IMR-90 (cell line): ENCODE measurements around the gene NCR2. TPM values are rescaled to one million over a fixed set of nuclear protein-coding genes. Genes with fewer than 3 reads are reported as not detected.

Experiments used
- ATAC-seq: fragments of 200-7000 bp; cut with Tn5 transposase; 2 replicates; pipeline ENCODE4 v1.9.1; 2020; ENCODE audit warnings: low read depth, mild to moderate bottlenecking, moderate library complexity
- BruUV-seq: library from RNA; stranded (reverse); fragments of 400-500 nt; replicated peaks from 2 replicates; lab custom pipeline; 2021; lab: Mats Ljungman, UMichigan
- CTCF ChIA-PET: fragments of 300-600 bp; formaldehyde crosslinking; extraction: SDS; loops from one replicate; lab custom pipeline; 2021; ENCODE audit warnings: antibody characterized with exemption; lab: Yijun Ruan, JAX
- POLR2A ChIA-PET: fragments of 300-600 bp; sonication (Branson Sonifier 250); formaldehyde crosslinking; loops from one replicate; lab custom pipeline; 2022; ENCODE audit warnings: antibody characterized with exemption; ENCODE audit not compliant: unreplicated experiment; lab: Charles Lee
- DNase-seq: peaks from one replicate; pipeline ENCODE4 v3.0.0; 2013
- H2AFZ ChIP-seq: replicated peaks from 2 replicates; pipeline ENCODE3; 2013; ENCODE audit warnings: low read length, mild to moderate bottlenecking; ENCODE audit not compliant: poor library complexity
- H2AK5ac ChIP-seq: 2 replicates; pipeline ENCODE4 v1.6.1; 2013; ENCODE audit warnings: low read depth, low read length, inconsistent platforms
- H2AK9ac ChIP-seq: replicated peaks from 2 replicates; pipeline ENCODE3; 2013; ENCODE audit warnings: mild to moderate bottlenecking, low read depth, low read length, moderate library complexity; ENCODE audit not compliant: poor library complexity
- H2BK120ac ChIP-seq: 2 replicates; pipeline ENCODE4 v1.6.1; 2013; ENCODE audit warnings: low read depth, low read length, inconsistent platforms
- H2BK15ac ChIP-seq: 3 replicates; pipeline ENCODE4 v1.6.1; 2013; ENCODE audit warnings: low read depth, low read length, inconsistent platforms
- H2BK20ac ChIP-seq: 2 replicates; pipeline ENCODE4 v1.6.1; 2013; ENCODE audit warnings: low read depth, mild to moderate bottlenecking, inconsistent platforms, low read length, moderate library complexity
- H2BK5ac ChIP-seq: 2 replicates; pipeline ENCODE4 v1.6.1; 2013; ENCODE audit warnings: mild to moderate bottlenecking, low read depth, low read length, inconsistent platforms; ENCODE audit not compliant: poor library complexity, severe bottlenecking
- H3K14ac ChIP-seq: replicated peaks from 2 replicates; pipeline ENCODE4 v1.6.1; 2013; ENCODE audit warnings: low read depth, low read length, inconsistent platforms
- H3K18ac ChIP-seq: 2 replicates; pipeline ENCODE4 v1.6.1; 2013; ENCODE audit warnings: low read depth, low read length, control low read depth
- H3K23ac ChIP-seq: 2 replicates; pipeline ENCODE4 v1.6.1; 2013; ENCODE audit warnings: low read depth, low read length, inconsistent platforms
- H3K27ac ChIP-seq: 2 replicates; pipeline ENCODE4 v1.5.1; 2013; ENCODE audit warnings: mild to moderate bottlenecking, control low read depth, low read length; ENCODE audit not compliant: insufficient read depth
- H3K27me3 ChIP-seq: 2 replicates; pipeline ENCODE4 v1.6.1; 2013; ENCODE audit warnings: low read length; ENCODE audit not compliant: control insufficient read depth, insufficient read depth
- H3K36me3 ChIP-seq: 2 replicates; pipeline ENCODE4 v1.6.1; 2013; ENCODE audit warnings: low read length, mixed read lengths; ENCODE audit not compliant: control insufficient read depth, insufficient read depth
- H3K4ac ChIP-seq: 2 replicates; pipeline ENCODE4 v1.6.1; 2013; ENCODE audit warnings: low read depth, low read length, inconsistent platforms
- H3K4me1 ChIP-seq: 2 replicates; pipeline ENCODE4 v1.6.1; 2013; ENCODE audit warnings: low read length, mixed read lengths; ENCODE audit not compliant: control insufficient read depth, insufficient read depth
- H3K4me2 ChIP-seq: 2 replicates; pipeline ENCODE4 v1.6.1; 2013; ENCODE audit warnings: low read depth, mild to moderate bottlenecking, control low read depth, low read length, moderate library complexity
- H3K4me3 ChIP-seq: 2 replicates; pipeline ENCODE4 v1.5.1; 2013; ENCODE audit warnings: low read depth, mild to moderate bottlenecking, control low read depth, low read length, moderate library complexity; ENCODE audit not compliant: insufficient read depth
- H3K56ac ChIP-seq: 2 replicates; pipeline ENCODE4 v1.6.1; 2013; ENCODE audit warnings: low read length, inconsistent platforms; ENCODE audit not compliant: insufficient read depth; ENCODE audit errors: extremely low read depth
- H3K79me1 ChIP-seq, 2 experiments: 2 replicates each; pipeline ENCODE4 v1.6.1; 2013; ENCODE audit warnings: low read length in 2 of 2, inconsistent platforms in 1 of 2, low read depth in 1 of 2
- H3K9ac ChIP-seq: 2 replicates; pipeline ENCODE4 v1.6.1; 2013; ENCODE audit warnings: low read depth, low read length, control low read depth
- H3K9me1 ChIP-seq: 2 replicates; pipeline ENCODE4 v1.6.1; 2013; ENCODE audit warnings: low read length, inconsistent platforms; ENCODE audit not compliant: insufficient read depth
- H3K9me3 ChIP-seq: 2 replicates; pipeline ENCODE4 v1.6.1; 2013; ENCODE audit warnings: low read length; ENCODE audit not compliant: control insufficient read depth, insufficient read depth
- H4K20me1 ChIP-seq: 2 replicates; pipeline ENCODE4 v1.6.1; 2013; ENCODE audit warnings: low read length, inconsistent platforms; ENCODE audit not compliant: insufficient read depth
- H4K5ac ChIP-seq: 2 replicates; pipeline ENCODE4 v1.6.1; 2013; ENCODE audit warnings: mild to moderate bottlenecking, low read depth, low read length, control low read depth
- H4K8ac ChIP-seq, 2 experiments: 2 replicates each; pipeline ENCODE4 v1.6.1; 2013; ENCODE audit warnings: low read depth in 2 of 2, low read length in 2 of 2, control low read depth in 1 of 2, inconsistent platforms in 1 of 2
- H4K91ac ChIP-seq: 2 replicates; pipeline ENCODE4 v1.6.1; 2013; ENCODE audit warnings: low read depth, low read length, inconsistent platforms; ENCODE audit not compliant: insufficient read depth
- FOS ChIP-seq: fragments of 150-350 bp; IDR thresholded peaks from 2 replicates; pipeline ENCODE4 v1.6.1; 2016; ENCODE audit warnings: low read depth, low read length
- RAD21 ChIP-seq: IDR thresholded peaks from 2 replicates; pipeline ENCODE4 v1.6.1; 2012; ENCODE audit warnings: low read length, improper control_type of control experiment
- SMC3 ChIP-seq: fragments of 150-350 bp; IDR thresholded peaks from 2 replicates; pipeline ENCODE4 v1.6.1; 2016; ENCODE audit warnings: low read depth, mild to moderate bottlenecking, antibody characterized with exemption, low read length, moderate library complexity
- WGBS, 2 experiments: methylation state at CpG; one replicate each; pipeline versions ENCODE4 v1.1.5 to v1.1.7; 2013; ENCODE audit warnings: missing lambda C conversion rate in 2 of 2; ENCODE audit not compliant: insufficient read length in 1 of 2; ENCODE audit errors: extremely low coverage in 2 of 2; 5-methylcytosine and 5-hydroxymethylcytosine counted together
- dilution Hi-C: fragments of 300-500 bp; cut with HindIII; formaldehyde crosslinking; loops from one replicate; pipeline ENCODE4 v1.14.3; 2018; ENCODE audit warnings: low sequenced_read_pairs; ENCODE audit not compliant: unreplicated experiment
- in situ Hi-C: fragments of 300-500 bp; cut with MboI; formaldehyde crosslinking; loops from 3 replicates; pipeline ENCODE4 v1.14.3; 2019; ENCODE audit warnings: low sequenced_read_pairs, inconsistent platforms, mixed read lengths
- intact Hi-C: fragments of 100-400 bp; cut with micrococcal nuclease; formaldehyde crosslinking; loops from 2 replicates; pipeline ENCODE4 v1.10.0; 2022
- polyA plus RNA-seq, 3 experiments: library from polyadenylated mRNA; depleted of rRNA; stranded (reverse); fragments of >200 nt; gene quantifications; 2 replicates each; pipeline ENCODE4 v1.2.3, GENCODE V29; 2012; ENCODE audit warnings: low replicate concordance in 1 of 3
- total RNA-seq: library from RNA; depleted of rRNA; stranded (reverse); fragments of >200 nt; gene quantifications from 2 replicates; pipeline ENCODE4 v1.2.3, GENCODE V29; 2012
- TF ChIP-seq, protein P1 (sequence below): conservative IDR thresholded peaks from 2 replicates; pipeline ENCODE4 v1.5.1; 2012; ENCODE audit warnings: mild to moderate bottlenecking, low read depth, low read length, improper control_type of control experiment

NCR2 gene
- total and polyA plus RNA-seq, 2 of the 4 experiments (the other 2 are of a cell fraction), result not detected

DNA sequence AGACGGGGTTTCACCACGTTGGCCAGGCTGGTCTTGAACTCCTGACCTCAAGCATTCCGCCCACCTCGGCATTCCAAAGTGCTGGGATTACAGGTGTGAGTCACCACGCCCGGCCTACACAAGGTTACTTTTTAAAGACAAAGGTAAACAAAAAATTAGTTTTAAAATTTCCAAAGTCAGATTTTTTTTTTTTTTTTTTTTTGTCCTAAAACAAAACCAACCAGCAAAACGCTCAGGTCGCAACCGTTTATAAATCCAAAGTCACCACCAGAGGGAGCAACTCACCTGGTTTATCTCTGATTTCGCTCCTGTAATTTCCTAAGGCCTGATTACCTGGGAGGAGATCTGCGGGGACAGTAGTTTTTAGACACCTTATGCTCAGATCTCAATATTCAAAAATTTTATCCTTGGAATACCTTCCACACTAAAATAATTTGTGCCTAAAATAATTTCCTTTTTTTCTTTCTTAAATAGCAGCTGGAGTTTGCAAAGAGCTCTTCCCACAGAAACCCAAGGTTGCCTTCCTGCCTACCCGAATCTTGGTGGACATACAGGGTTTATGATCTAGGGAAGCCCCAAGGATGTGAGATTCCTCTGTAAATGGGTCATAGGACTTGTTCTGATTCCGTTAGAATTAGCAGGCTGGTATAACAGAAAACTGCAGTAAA, 29.1 kb upstream of the NCR2 start:
- Histone ChIP-seq H2BK5ac (no peak overlapping the region), H3K18ac (no peak overlapping the region), H3K9me3 (no peaks in the 10 kb centered on the region), H2BK20ac (no peak overlapping the region), H3K9me1 (no peaks in the 10 kb centered on the region), H3K4ac (no peak overlapping the region), H3K9ac (no peak overlapping the region), H3K14ac (no peak overlapping the region), H4K8ac (no peak overlapping the region), H3K4me3 (no peak overlapping the region), H2BK15ac (no peak overlapping the region), H3K27me3 (peaks cover 19% of the 10 kb centered on the region), H4K5ac (no peak overlapping the region), H4K91ac (no peak overlapping the region), H3K27ac (no peak overlapping the region), H2BK120ac (no peak overlapping the region), H3K56ac (no peak overlapping the region), H3K4me1 (no peaks in the 10 kb centered on the region), H3K36me3 (no peaks in the 10 kb centered on the region), H3K23ac (no peak overlapping the region), H3K79me1 (no peaks in the 10 kb centered on the region), H3K4me2 (no peak overlapping the region), H2AK5ac (no peak overlapping the region), H2AK9ac (no peak overlapping the region), H4K20me1 (no peaks in the 10 kb centered on the region), H2AFZ (no peak overlapping the region)
- WGBS, 2 experiments, result no CpG with 5 or more reads among the region's 13 CpGs
- dilution Hi-C loops (no loop called here), intact Hi-C loops (loop anchor here (1.0 to 2.0 kb wide), 2 partner anchors 12 to 376 kb away; no protein-coding TSS in a partner anchor), in situ Hi-C loops (no loop called here)
- no TSS peak for BruUV-seq
- TF ChIP-seq FOS (no peak), RAD21 (peak; percentile 38; the same call in 1 of the 2 replicates), SMC3 (peak; percentile 49)
- TF ChIP-seq, protein P1, sequence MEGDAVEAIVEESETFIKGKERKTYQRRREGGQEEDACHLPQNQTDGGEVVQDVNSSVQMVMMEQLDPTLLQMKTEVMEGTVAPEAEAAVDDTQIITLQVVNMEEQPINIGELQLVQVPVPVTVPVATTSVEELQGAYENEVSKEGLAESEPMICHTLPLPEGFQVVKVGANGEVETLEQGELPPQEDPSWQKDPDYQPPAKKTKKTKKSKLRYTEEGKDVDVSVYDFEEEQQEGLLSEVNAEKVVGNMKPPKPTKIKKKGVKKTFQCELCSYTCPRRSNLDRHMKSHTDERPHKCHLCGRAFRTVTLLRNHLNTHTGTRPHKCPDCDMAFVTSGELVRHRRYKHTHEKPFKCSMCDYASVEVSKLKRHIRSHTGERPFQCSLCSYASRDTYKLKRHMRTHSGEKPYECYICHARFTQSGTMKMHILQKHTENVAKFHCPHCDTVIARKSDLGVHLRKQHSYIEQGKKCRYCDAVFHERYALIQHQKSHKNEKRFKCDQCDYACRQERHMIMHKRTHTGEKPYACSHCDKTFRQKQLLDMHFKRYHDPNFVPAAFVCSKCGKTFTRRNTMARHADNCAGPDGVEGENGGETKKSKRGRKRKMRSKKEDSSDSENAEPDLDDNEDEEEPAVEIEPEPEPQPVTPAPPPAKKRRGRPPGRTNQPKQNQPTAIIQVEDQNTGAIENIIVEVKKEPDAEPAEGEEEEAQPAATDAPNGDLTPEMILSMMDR, result peak; percentile 59
- ATAC-seq (no peak), DNase-seq (peak; percentile 49)
- POLR2A ChIA-PET, result no interaction called here
- CTCF ChIA-PET, result interaction anchor here (0.6 to 2.2 kb wide), 5 partner anchors 8 to 49 kb away, joined by 3 to 7 read pairs (median 5); no protein-coding TSS in a partner anchor
